GM23248 (cell line): ENCODE measurements around the gene FJX1.

Experiments
- EZH2 ChIP-seq: fragments of 200-600 bp; sonication (generic); IDR thresholded peaks from 2 replicates; pipeline ENCODE4 v1.6.1; 2018; ENCODE audit warnings: antibody characterized with exemption, mild to moderate bottlenecking; ENCODE audit not compliant: insufficient read depth, poor library complexity, severe bottlenecking
- EZH2phosphoT487 ChIP-seq: fragments of 200-600 bp; sonication (generic); IDR thresholded peaks from 2 replicates; pipeline ENCODE4 v1.6.1; 2018; ENCODE audit warnings: antibody characterized with exemption, moderate library complexity, mild to moderate bottlenecking, low read depth; ENCODE audit not compliant: insufficient read depth

- no peak for TF ChIP-seq EZH2
- TF ChIP-seq EZH2phosphoT487: no peak
These were observed 6.1 kb downstream of the FJX1 start for GRCh38 chr11:35624316-35624715.
